ENCODE measurements around the gene OR7A5.
"Not testable (repeated sequence)": the region's sequence is repeated elsewhere in the genome, so short reads cannot be mapped to it uniquely, and the experiment has no call there.

The OR7A5 gene

GRCh38 chr19:14835011-14835410, at the start of gene OR7A5, which contains the start of gene OR7C1:
Gene OR7A5 (minus strand): TSS chr19:14835185. CDS start chr19:14828241, 6,944 bp downstream.
Gene OR7C1 (minus strand): TSS chr19:14835185. CDS start chr19:14800136, 35,049 bp downstream.
- no peak for DNase-seq (ENCODE audit: low spot score)

- no peak for DNase-seq (ENCODE audit: low spot score)
Measured at GRCh38 chr19:14871619-14872230, 36.7 kb upstream of the OR7A5 start.

GRCh38 chr19:14868497-14868896, 33.5 kb upstream of the OR7A5 start:
- no peak for DNase-seq (ENCODE audit: low spot score)

- DNase-seq (ENCODE audit: low spot score), result no peak
Measured at GRCh38 chr19:14848822-14849221, 13.8 kb upstream of the OR7A5 start, which contains the start of gene OR7A10. Gene OR7A10 (minus strand): TSS chr19:14848922. CDS start chr19:14841877, 7,045 bp downstream.

GRCh38 chr19:14843578-14843977, 8.6 kb upstream of the OR7A5 start:
- no peak for DNase-seq (ENCODE audit: low spot score)

- no peak for DNase-seq (ENCODE audit: low spot score)
Measured at GRCh38 chr19:14843169-14843568, 8.2 kb upstream of the OR7A5 start.

GRCh38 chr19:14840206-14840605, 5.2 kb upstream of the OR7A5 start:
- no peak for DNase-seq (ENCODE audit: low spot score)

GRCh38 chr19:14837391-14837790, 2.4 kb upstream of the OR7A5 start:
- no peak for DNase-seq (ENCODE audit: low spot score)

GRCh38 chr19:14830702-14831101, 4.3 kb downstream of the OR7A5 start:
- DNase-seq (ENCODE audit: low spot score), result no peak

GRCh38 chr19:14826006-14826405, 9.0 kb downstream of the OR7A5 start:
- DNase-seq (ENCODE audit: low spot score), result no peak

GRCh38 chr19:14821937-14822336, 13.0 kb downstream of the OR7A5 start:
- DNase-seq (ENCODE audit: low spot score), result no peak

- DNase-seq (ENCODE audit: low spot score), result no peak
Measured at GRCh38 chr19:14818588-14818987, 16.4 kb downstream of the OR7A5 start.

- no peak for DNase-seq (ENCODE audit: low spot score)
Measured at GRCh38 chr19:14817052-14817451, 17.9 kb downstream of the OR7A5 start.

- no peak for DNase-seq (ENCODE audit: low spot score)
Measured at GRCh38 chr19:14814982-14815652, 19.9 kb downstream of the OR7A5 start.

GRCh38 chr19:14809272-14810057, 25.5 kb downstream of the OR7A5 start:
- DNase-seq (ENCODE audit: low spot score), result no peak

GRCh38 chr19:14804765-14805164, 30.2 kb downstream of the OR7A5 start:
- DNase-seq (ENCODE audit: low spot score), result no peak

- DNase-seq (ENCODE audit: low spot score), result no peak
Measured at GRCh38 chr19:14798760-14799159, 36.2 kb downstream of the OR7A5 start.

- DNase-seq (ENCODE audit: low spot score), result no peak
Measured at GRCh38 chr19:14796021-14796420, 39.0 kb downstream of the OR7A5 start.

GRCh38 chr19:14795078-14795721, 39.8 kb downstream of the OR7A5 start:
- DNase-seq (ENCODE audit: low spot score), result no peak

GRCh38 chr19:14792250-14792649, 42.7 kb downstream of the OR7A5 start:
- DNase-seq (ENCODE audit: low spot score), result not testable (repeated sequence)

- no peak for DNase-seq (ENCODE audit: low spot score)
Measured at GRCh38 chr19:14786421-14786851, 48.5 kb downstream of the OR7A5 start.

GRCh38 chr19:14785102-14785793, 49.7 kb downstream of the OR7A5 start:
- not testable (repeated sequence) for DNase-seq (ENCODE audit: low spot score)

Measured in LoVo (cell line).